PFSK-1 (cell line): Measurements from ENCODE around the gene FAM53B.

Experiments used
- POLR2AphosphoS5 ChIP-seq: IDR thresholded peaks from 2 replicates; pipeline ENCODE4 v1.6.1; 2012; ENCODE audit warnings: low read depth, mild to moderate bottlenecking, control low read depth, low read length, moderate library complexity
- REST ChIP-seq, 2 experiments: IDR thresholded peaks; 2 replicates each; pipeline versions ENCODE4 v1.6.1 to v1.8.0; 2011 to 2012; ENCODE audit warnings: low read depth in 2 of 2, low read length in 2 of 2, control low read depth in 1 of 2, inconsistent platforms in 1 of 2, mild to moderate bottlenecking in 1 of 2, moderate library complexity in 1 of 2; ENCODE audit not compliant: insufficient read depth in 1 of 2
- SIN3A ChIP-seq: IDR thresholded peaks from 2 replicates; pipeline ENCODE4 v1.6.1; 2012; ENCODE audit warnings: mild to moderate bottlenecking, low read length, moderate library complexity, borderline replicate concordance; ENCODE audit not compliant: insufficient read depth

DNA sequence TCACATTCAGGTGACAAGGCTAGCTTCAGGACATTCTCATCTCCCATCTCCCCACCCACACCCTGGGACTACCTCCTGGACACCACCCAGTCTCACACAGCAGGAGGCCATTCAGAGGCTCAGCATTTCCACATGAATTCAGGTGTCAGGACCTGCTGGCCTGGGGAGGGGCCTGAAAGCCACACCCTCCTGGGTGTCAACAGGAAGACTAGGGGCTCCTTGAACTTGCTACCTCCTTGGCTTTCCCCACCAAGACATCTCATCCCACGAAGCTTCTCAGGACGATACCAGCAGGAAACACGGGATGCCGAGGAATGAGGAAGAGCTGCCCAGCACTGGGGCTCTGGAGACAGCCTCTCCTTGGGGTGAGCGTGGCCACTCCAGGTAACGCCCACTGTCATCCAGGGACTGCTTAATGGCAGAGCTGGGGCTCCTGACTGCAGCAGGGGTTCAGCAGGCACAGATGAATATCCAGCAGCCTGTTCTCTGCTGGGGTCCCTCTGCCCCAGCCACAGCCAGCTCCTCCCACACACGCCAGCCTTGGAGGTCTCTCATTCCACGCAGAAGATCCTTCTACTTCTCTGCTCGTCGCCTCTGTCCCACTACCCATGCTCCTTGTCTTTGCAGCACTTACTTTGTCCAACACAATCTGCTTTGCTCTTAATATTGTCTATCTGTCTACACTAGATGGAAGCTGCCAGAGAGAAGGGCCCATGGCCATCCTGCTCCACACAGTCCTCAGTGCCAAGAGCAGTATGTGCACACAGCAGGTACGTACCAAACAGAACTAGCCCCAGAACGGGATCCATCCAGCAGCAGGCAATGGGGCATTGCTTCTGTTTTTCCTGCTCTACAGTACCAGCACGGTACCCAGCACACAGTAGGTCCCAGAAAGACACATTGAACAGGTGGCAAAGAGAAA, 88.7 kb downstream of the FAM53B start:
- TF ChIP-seq SIN3A (no peak), REST (IDR thresholded peaks at IDR 0.05; ENCODE audit: insufficient read depth in 1 of 2, low read depth in 2 of 2, low read length in 2 of 2) (no peak), POLR2AphosphoS5 (no peak)
